ENCODE data around the gene RNF112. TPM values are rescaled to one million over a fixed set of nuclear protein-coding genes. Genes with fewer than 3 reads are reported as not detected.

The RNF112 gene
- total and polyA plus RNA-seq, 4 experiments from 2014 or later = 0.06 to 1.6 (median 0.87) TPM; not detected in 1

DNA sequence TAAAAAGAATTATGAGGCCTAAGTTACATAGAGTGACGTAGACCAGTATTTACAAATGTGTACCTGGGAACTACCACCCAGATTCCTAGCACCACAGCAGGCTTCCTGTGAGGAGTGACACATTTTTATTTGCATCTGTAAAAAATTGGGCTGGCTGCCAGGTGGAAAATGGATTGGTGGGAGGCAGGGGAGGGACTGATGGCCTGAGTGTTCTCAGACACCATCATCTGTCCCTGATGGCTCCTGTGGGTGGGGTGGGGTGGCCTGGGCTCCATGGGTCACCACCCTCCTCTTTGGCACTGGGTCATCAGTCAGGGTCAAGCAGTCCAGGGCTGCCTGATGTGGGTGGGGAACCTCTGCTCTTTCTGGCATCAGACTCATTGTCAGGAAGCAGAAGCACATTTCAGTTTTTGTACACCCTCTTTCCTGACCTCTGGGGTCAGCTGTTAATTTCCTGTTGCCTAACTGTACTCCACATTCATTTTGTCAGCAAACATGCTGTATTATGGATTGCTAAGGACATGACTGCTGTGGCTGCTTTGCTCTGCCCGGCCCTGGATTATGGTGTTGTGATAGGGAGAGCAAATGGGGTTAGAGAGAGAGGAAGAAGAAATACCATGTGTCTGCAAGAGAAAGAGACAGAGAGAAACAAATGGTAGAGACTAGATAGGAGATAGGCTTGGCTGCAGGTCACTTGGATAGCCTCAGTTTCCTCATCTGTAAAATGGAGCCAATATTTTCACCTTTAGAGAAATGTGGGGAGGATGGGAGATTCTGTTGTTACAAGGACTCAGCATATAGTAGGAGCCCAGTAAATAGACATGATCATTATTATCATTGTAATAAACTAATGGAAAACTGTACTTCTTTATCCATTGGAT lies 12.5 kb upstream of the RNF112 start:
- Histone ChIP-seq H3K36me3 (ENCODE audit: insufficient read depth, low read length) (no peaks in the 10 kb centered on the region), H3K27ac (ENCODE audit: low read depth, low read length) (no peak overlapping the region), H3K4me1 (ENCODE audit: insufficient read depth, low read length) (no peaks in the 10 kb centered on the region), H3K4me3 (ENCODE audit: low read length in 2 of 2) (no peak overlapping the region), H3K27me3 (ENCODE audit: insufficient read depth, low read length) (no peaks in the 10 kb centered on the region), H3K9me3 (ENCODE audit: control insufficient read depth in 1 of 2, low read length in 2 of 2) (no peaks in the 10 kb centered on the region)
- no peak overlapping the region for H3K27ac Mint-ChIP-seq
- H3K36me3 Mint-ChIP-seq = no peaks in the 10 kb centered on the region
- DNase-seq = no peak
- peaks cover 2 to 3% of the 10 kb centered on the region in 2 donors for H3K27me3 Mint-ChIP-seq
- H3K4me1 Mint-ChIP-seq = no peaks in the 10 kb centered on the region
- POLR2A ChIA-PET (ENCODE audit: partially characterized antibody) = no interaction called here
- intact Hi-C loops (cut with micrococcal nuclease) = no loop called here
- CTCF ChIA-PET (ENCODE audit: partially characterized antibody) = no interaction called here
- no peaks in the 10 kb centered on the region for H3K9me3 Mint-ChIP-seq
- no peak overlapping the region for H3K4me3 Mint-ChIP-seq

DNA sequence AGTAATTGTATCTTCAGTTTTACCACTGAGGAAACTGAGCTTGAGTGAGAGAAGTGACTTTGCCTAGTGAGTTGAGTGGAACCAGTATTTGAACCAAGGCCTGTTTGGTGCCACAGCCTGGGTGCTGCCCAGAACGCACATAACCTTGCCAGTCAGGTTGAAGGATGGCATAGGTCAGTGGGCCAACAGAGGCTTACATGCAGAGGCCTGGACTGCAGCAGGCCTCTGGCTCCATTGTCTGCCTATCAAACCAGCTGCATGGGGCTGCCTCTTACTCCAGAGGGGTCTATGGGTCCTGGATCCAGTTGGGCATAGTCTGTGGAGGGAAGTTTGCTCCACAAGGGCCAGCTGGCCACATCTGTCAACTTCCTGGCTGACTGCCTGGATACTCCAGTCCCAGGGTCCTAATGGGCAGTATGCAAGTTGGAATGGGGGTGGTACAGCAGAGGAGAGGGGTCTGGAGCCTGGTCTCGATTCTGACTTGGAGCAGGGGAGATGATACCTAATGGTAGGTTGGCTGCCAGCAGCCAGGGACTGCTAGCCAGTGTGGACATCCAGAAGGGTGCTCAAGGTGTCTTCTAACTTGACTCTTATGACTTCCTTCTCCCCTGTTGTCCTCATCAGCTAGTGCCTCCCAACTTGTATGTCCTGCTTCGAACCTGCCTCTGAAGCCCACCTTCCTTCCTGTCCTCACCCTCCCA lies 11.1 kb upstream of the RNF112 start:
- H3K27me3 ChIP-seq (ENCODE audit: insufficient read depth, low read length) = no peaks in the 10 kb centered on the region
- no peaks in the 10 kb centered on the region for H3K9me3 ChIP-seq (ENCODE audit: control insufficient read depth in 1 of 2, low read length in 2 of 2)
- H3K36me3 ChIP-seq (ENCODE audit: insufficient read depth, low read length) = no peaks in the 10 kb centered on the region
- Mint-ChIP-seq H3K4me3 (no peak overlapping the region), H3K27me3 (peaks cover 2 to 3% of the 10 kb centered on the region in 2 donors), H3K4me1 (no peaks in the 10 kb centered on the region), H3K9me3 (no peaks in the 10 kb centered on the region), H3K36me3 (no peaks in the 10 kb centered on the region), H3K27ac (no peak overlapping the region)
- ChIA-PET POLR2A (ENCODE audit: partially characterized antibody) (no interaction called here), CTCF (ENCODE audit: partially characterized antibody) (interaction anchor here (1.8 kb wide), 1 partner anchor 38 kb away, joined by 4 read pairs; the partner anchor contains the start of gene B9D1)
- no peak overlapping the region for H3K27ac ChIP-seq (ENCODE audit: low read depth, low read length)
- no peak overlapping the region for H3K4me3 ChIP-seq (ENCODE audit: low read length in 2 of 2)
- intact Hi-C loops (cut with micrococcal nuclease) = no loop called here
- H3K4me1 ChIP-seq (ENCODE audit: insufficient read depth, low read length) = no peaks in the 10 kb centered on the region
- no peak for DNase-seq

DNA sequence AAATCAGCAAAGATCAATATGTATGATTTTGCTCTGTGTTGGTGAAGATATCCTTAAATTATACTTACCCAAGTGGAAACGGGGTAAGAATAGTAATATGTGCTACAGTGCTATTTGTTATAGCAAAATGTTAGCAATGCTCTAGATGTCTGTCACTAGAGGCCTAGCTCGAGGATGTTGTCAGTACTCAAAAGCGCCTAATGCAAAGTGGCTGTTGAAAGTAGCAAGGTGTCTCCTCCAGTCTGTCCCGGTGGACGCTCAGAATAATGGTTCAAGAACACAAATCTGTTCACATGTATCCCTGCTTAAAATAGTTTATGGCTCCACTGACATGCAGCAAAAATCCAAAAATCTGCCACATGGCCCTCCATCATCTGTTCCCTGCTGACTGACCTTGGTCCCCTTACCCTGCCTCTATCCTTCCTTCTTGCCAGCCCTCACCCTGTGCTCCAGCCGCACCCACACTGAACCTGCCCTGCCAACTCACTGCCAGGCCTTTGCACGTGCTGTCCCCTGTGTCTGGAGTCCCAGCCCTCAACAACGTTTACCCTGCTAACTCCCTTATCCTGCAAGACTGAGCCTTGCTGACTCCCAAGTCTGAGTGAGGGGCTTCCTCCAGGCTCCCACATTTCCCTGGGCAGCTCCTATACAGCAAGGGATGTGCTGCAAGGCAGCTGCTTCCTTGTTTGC lies 9.6 kb upstream of the RNF112 start:
- H3K4me3 Mint-ChIP-seq = no peak overlapping the region
- no peaks in the 10 kb centered on the region for H3K9me3 Mint-ChIP-seq
- H3K36me3 Mint-ChIP-seq = no peaks in the 10 kb centered on the region
- ChIA-PET POLR2A (ENCODE audit: partially characterized antibody) (no interaction called here), CTCF (ENCODE audit: partially characterized antibody) (no interaction called here)
- Histone ChIP-seq H3K27ac (ENCODE audit: low read depth, low read length) (no peak overlapping the region), H3K27me3 (ENCODE audit: insufficient read depth, low read length) (no peaks in the 10 kb centered on the region), H3K4me3 (ENCODE audit: low read length in 2 of 2) (no peak overlapping the region), H3K36me3 (ENCODE audit: insufficient read depth, low read length) (no peaks in the 10 kb centered on the region), H3K9me3 (ENCODE audit: control insufficient read depth in 1 of 2, low read length in 2 of 2) (no peaks in the 10 kb centered on the region), H3K4me1 (ENCODE audit: insufficient read depth, low read length) (no peaks in the 10 kb centered on the region)
- intact Hi-C loops (cut with micrococcal nuclease) = no loop called here
- H3K27ac Mint-ChIP-seq = no peak overlapping the region
- H3K27me3 Mint-ChIP-seq = peaks cover 2 to 3% of the 10 kb centered on the region in 2 donors
- H3K4me1 Mint-ChIP-seq = no peaks in the 10 kb centered on the region
- DNase-seq = no peak

- Mint-ChIP-seq H3K4me3 (no peak overlapping the region), H3K36me3 (no peaks in the 10 kb centered on the region), H3K27ac (no peak overlapping the region), H3K4me1 (no peaks in the 10 kb centered on the region), H3K27me3 (peaks cover 2 to 3% of the 10 kb centered on the region in 2 donors), H3K9me3 (no peaks in the 10 kb centered on the region)
- Histone ChIP-seq H3K27ac (ENCODE audit: low read depth, low read length) (no peak overlapping the region), H3K4me3 (ENCODE audit: low read length in 2 of 2) (no peak overlapping the region), H3K27me3 (ENCODE audit: insufficient read depth, low read length) (no peaks in the 10 kb centered on the region), H3K9me3 (ENCODE audit: control insufficient read depth in 1 of 2, low read length in 2 of 2) (no peaks in the 10 kb centered on the region), H3K36me3 (ENCODE audit: insufficient read depth, low read length) (no peaks in the 10 kb centered on the region), H3K4me1 (ENCODE audit: insufficient read depth, low read length) (no peaks in the 10 kb centered on the region)
- CTCF ChIA-PET (ENCODE audit: partially characterized antibody) = no interaction called here
- POLR2A ChIA-PET (ENCODE audit: partially characterized antibody) = no interaction called here
- intact Hi-C loops (cut with micrococcal nuclease) = no loop called here
- no peak for DNase-seq
These were observed 8.9 kb upstream of the RNF112 start for GRCh38 chr17:19402171-19402570.

DNA sequence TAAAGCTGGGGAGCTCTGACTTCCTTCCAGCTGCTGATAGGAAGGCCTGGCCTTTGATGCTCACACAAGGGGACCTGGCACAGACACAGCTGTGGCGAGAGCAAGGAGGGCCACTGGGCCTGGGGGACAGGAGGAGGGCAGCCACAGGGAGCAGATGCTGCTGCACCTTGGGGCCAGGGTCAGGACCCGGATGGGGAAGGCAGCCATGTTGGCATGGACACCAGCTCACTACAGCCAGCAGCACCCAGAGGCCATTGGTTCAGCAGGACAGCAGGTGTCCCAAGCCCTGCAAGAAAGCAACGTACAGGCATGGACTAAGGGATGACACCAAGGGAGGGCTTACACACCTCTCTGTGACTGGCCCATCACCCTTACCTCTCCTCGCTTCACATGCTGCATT lies 8.0 kb upstream of the RNF112 start:
- H3K36me3 ChIP-seq (ENCODE audit: insufficient read depth, low read length) = no peaks in the 10 kb centered on the region
- no peaks in the 10 kb centered on the region for H3K4me1 ChIP-seq (ENCODE audit: insufficient read depth, low read length)
- Mint-ChIP-seq H3K27ac (no peak overlapping the region), H3K36me3 (no peaks in the 10 kb centered on the region), H3K27me3 (peaks cover 2 to 3% of the 10 kb centered on the region in 2 donors), H3K9me3 (no peaks in the 10 kb centered on the region), H3K4me1 (no peaks in the 10 kb centered on the region), H3K4me3 (no peak overlapping the region)
- H3K9me3 ChIP-seq (ENCODE audit: control insufficient read depth in 1 of 2, low read length in 2 of 2) = no peaks in the 10 kb centered on the region
- ChIA-PET POLR2A (ENCODE audit: partially characterized antibody) (no interaction called here), CTCF (ENCODE audit: partially characterized antibody) (no interaction called here)
- DNase-seq = no peak
- intact Hi-C loops (cut with micrococcal nuclease) = no loop called here
- no peak overlapping the region for H3K4me3 ChIP-seq (ENCODE audit: low read length in 2 of 2)
- no peaks in the 10 kb centered on the region for H3K27me3 ChIP-seq (ENCODE audit: insufficient read depth, low read length)
- H3K27ac ChIP-seq (ENCODE audit: low read depth, low read length) = no peak overlapping the region

DNA sequence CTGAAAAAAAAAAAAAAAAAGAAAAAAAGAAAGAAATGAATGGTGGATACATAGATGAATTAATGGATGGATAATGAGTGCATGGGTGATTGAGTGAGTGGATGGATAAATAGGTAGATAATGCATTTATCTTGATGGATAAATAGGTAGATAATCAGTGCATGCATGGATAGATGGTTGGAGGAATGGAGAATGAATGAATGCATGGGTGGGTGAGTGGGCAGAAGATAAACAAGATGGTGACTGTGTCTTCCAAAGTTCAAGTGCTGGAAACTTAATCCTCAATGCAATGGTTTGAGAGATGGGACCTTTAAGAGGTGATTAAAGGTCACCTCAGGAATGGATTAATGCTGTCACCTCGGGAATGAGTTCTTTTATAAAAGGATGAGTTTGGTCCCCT lies 6.8 kb upstream of the RNF112 start:
- no peaks in the 10 kb centered on the region for H3K9me3 ChIP-seq (ENCODE audit: control insufficient read depth in 1 of 2, low read length in 2 of 2)
- Mint-ChIP-seq H3K27ac (no peak overlapping the region), H3K4me3 (no peak overlapping the region)

DNA sequence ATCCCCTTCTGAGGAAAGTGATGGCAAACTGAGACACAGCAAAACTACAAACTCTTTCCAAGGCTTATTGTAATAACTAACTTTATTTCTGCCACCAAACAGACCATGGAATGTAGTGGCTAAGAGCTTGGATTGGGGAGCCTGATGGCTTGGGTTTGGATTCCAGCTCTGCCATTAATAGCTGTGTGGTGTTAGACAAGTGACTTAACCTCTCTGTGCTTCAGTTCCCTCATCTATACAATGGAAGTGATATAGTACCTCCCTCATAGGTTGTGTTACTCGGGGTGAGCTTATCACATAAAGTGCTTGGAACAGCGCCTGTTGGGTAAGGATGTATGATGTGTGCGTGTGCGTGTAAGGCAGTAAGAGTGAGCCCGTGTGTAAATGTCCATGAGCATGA lies 5.9 kb upstream of the RNF112 start:
- Mint-ChIP-seq H3K27ac (no peak overlapping the region), H3K4me3 (no peak overlapping the region), H3K27me3 (peaks cover 2 to 3% of the 10 kb centered on the region in 2 donors), H3K9me3 (no peaks in the 10 kb centered on the region), H3K4me1 (no peaks in the 10 kb centered on the region), H3K36me3 (no peaks in the 10 kb centered on the region)
- H3K36me3 ChIP-seq (ENCODE audit: insufficient read depth, low read length) = no peaks in the 10 kb centered on the region
- CTCF ChIA-PET (ENCODE audit: partially characterized antibody) = no interaction called here
- H3K27me3 ChIP-seq (ENCODE audit: insufficient read depth, low read length) = no peaks in the 10 kb centered on the region
- no peaks in the 10 kb centered on the region for H3K9me3 ChIP-seq (ENCODE audit: control insufficient read depth in 1 of 2, low read length in 2 of 2)
- H3K4me3 ChIP-seq (ENCODE audit: low read length in 2 of 2) = no peak overlapping the region
- intact Hi-C loops (cut with micrococcal nuclease) = no loop called here
- DNase-seq = no peak
- H3K4me1 ChIP-seq (ENCODE audit: insufficient read depth, low read length) = no peaks in the 10 kb centered on the region
- POLR2A ChIA-PET (ENCODE audit: partially characterized antibody) = no interaction called here
- H3K27ac ChIP-seq (ENCODE audit: low read depth, low read length) = no peak overlapping the region

More for the DNA sequence above, 6.8 kb upstream of the RNF112 start:
- POLR2A ChIA-PET (ENCODE audit: partially characterized antibody) = no interaction called here
- Mint-ChIP-seq H3K9me3 (no peaks in the 10 kb centered on the region), H3K4me1 (no peaks in the 10 kb centered on the region), H3K27me3 (peaks cover 2 to 3% of the 10 kb centered on the region in 2 donors), H3K36me3 (no peaks in the 10 kb centered on the region)
- intact Hi-C loops (cut with micrococcal nuclease) = no loop called here
- no peak overlapping the region for H3K4me3 ChIP-seq (ENCODE audit: low read length in 2 of 2)
- CTCF ChIA-PET (ENCODE audit: partially characterized antibody) = no interaction called here
- no peak for DNase-seq
- H3K36me3 ChIP-seq (ENCODE audit: insufficient read depth, low read length) = no peaks in the 10 kb centered on the region
- H3K27me3 ChIP-seq (ENCODE audit: insufficient read depth, low read length) = no peaks in the 10 kb centered on the region
- H3K27ac ChIP-seq (ENCODE audit: low read depth, low read length) = no peak overlapping the region
- H3K4me1 ChIP-seq (ENCODE audit: insufficient read depth, low read length) = no peaks in the 10 kb centered on the region

All from CD4-positive, alpha-beta memory T cell (primary cell).